ENCODE measurements around the gene ULK3.

ULK3 gene

GRCh38 chr15:74838746-74839525 is 4.0 kb downstream of the ULK3 start:
- no peak overlapping the region for H3K27ac ChIP-seq (ENCODE audit: low read length)
- H3K4me1 ChIP-seq (ENCODE audit: control insufficient read depth in 1 of 2, insufficient read depth in 2 of 2, low read length in 2 of 2), result peaks cover 14 to 19% of the 10 kb centered on the region in 2 donors
- peaks cover 3 to 23% of the 10 kb centered on the region in 2 donors for H3K36me3 ChIP-seq (ENCODE audit: control insufficient read depth in 1 of 2, insufficient read depth in 2 of 2, low read length in 2 of 2)
- H3K9me3 ChIP-seq (ENCODE audit: control insufficient read depth in 1 of 2, low read length in 2 of 2), result no peaks in the 10 kb centered on the region
- no peak overlapping the region for H3K4me3 ChIP-seq (ENCODE audit: low read depth in 1 of 2, low read length in 2 of 2)
- H3K27me3 ChIP-seq (ENCODE audit: low read depth, low read length), result no peaks in the 10 kb centered on the region

- Histone ChIP-seq H3K4me1 (ENCODE audit: control insufficient read depth in 1 of 2, insufficient read depth in 2 of 2, low read length in 2 of 2) (peaks cover 10 to 12% of the 10 kb centered on the region in 2 donors), H3K4me3 (ENCODE audit: low read depth in 1 of 2, low read length in 2 of 2) (no peak overlapping the region)
Measured at GRCh38 chr15:74838137-74838516, 4.8 kb downstream of the ULK3 start.

GRCh38 chr15:74837482-74838136 is 5.3 kb downstream of the ULK3 start:
- Histone ChIP-seq H3K4me3 (ENCODE audit: low read depth in 1 of 2, low read length in 2 of 2) (no peak overlapping the region), H3K4me1 (ENCODE audit: control insufficient read depth in 1 of 2, insufficient read depth in 2 of 2, low read length in 2 of 2) (peaks cover 10 to 12% of the 10 kb centered on the region in 2 donors), H3K36me3 (ENCODE audit: control insufficient read depth in 1 of 2, insufficient read depth in 2 of 2, low read length in 2 of 2) (peaks cover 3 to 23% of the 10 kb centered on the region in 2 donors), H3K27ac (ENCODE audit: low read length) (no peak overlapping the region), H3K27me3 (ENCODE audit: low read depth, low read length) (no peaks in the 10 kb centered on the region), H3K9me3 (ENCODE audit: control insufficient read depth in 1 of 2, low read length in 2 of 2) (no peaks in the 10 kb centered on the region)

More at GRCh38 chr15:74838137-74838516, 4.8 kb downstream of the ULK3 start:
- Histone ChIP-seq H3K27ac (ENCODE audit: low read length) (no peak overlapping the region), H3K9me3 (ENCODE audit: control insufficient read depth in 1 of 2, low read length in 2 of 2) (no peaks in the 10 kb centered on the region), H3K27me3 (ENCODE audit: low read depth, low read length) (no peaks in the 10 kb centered on the region), H3K36me3 (ENCODE audit: control insufficient read depth in 1 of 2, insufficient read depth in 2 of 2, low read length in 2 of 2) (peaks cover 3 to 23% of the 10 kb centered on the region in 2 donors)

GRCh38 chr15:74836846-74837245 is 6.1 kb downstream of the ULK3 start:
- H3K4me3 ChIP-seq (ENCODE audit: low read depth in 1 of 2, low read length in 2 of 2), result no peak overlapping the region
- H3K27me3 ChIP-seq (ENCODE audit: low read depth, low read length), result no peaks in the 10 kb centered on the region
- peaks cover 3 to 6% of the 10 kb centered on the region in 2 donors for H3K4me1 ChIP-seq (ENCODE audit: control insufficient read depth in 1 of 2, insufficient read depth in 2 of 2, low read length in 2 of 2)
- H3K36me3 ChIP-seq (ENCODE audit: control insufficient read depth in 1 of 2, insufficient read depth in 2 of 2, low read length in 2 of 2), result peaks cover 3 to 23% of the 10 kb centered on the region in 2 donors
- no peaks in the 10 kb centered on the region for H3K9me3 ChIP-seq (ENCODE audit: control insufficient read depth in 1 of 2, low read length in 2 of 2)
- no peak overlapping the region for H3K27ac ChIP-seq (ENCODE audit: low read length)

GRCh38 chr15:74835312-74835823 is 7.6 kb downstream of the ULK3 start:
- no peaks in the 10 kb centered on the region for H3K27me3 ChIP-seq (ENCODE audit: low read depth, low read length)
- no peaks in the 10 kb centered on the region for H3K9me3 ChIP-seq (ENCODE audit: control insufficient read depth in 1 of 2, low read length in 2 of 2)
- no peak overlapping the region for H3K27ac ChIP-seq (ENCODE audit: low read length)
- H3K36me3 ChIP-seq (ENCODE audit: control insufficient read depth in 1 of 2, insufficient read depth in 2 of 2, low read length in 2 of 2), result peaks cover 3 to 23% of the 10 kb centered on the region in 2 donors
- no peaks in the 10 kb centered on the region for H3K4me1 ChIP-seq (ENCODE audit: control insufficient read depth in 1 of 2, insufficient read depth in 2 of 2, low read length in 2 of 2)
- H3K4me3 ChIP-seq (ENCODE audit: low read depth in 1 of 2, low read length in 2 of 2), result no peak overlapping the region

- Histone ChIP-seq H3K36me3 (ENCODE audit: control insufficient read depth in 1 of 2, insufficient read depth in 2 of 2, low read length in 2 of 2) (peaks cover 2 to 12% of the 10 kb centered on the region in 2 donors), H3K27ac (ENCODE audit: low read length) (no peak overlapping the region), H3K4me3 (ENCODE audit: low read depth in 1 of 2, low read length in 2 of 2) (no peak overlapping the region), H3K4me1 (ENCODE audit: control insufficient read depth in 1 of 2, insufficient read depth in 2 of 2, low read length in 2 of 2) (no peaks in the 10 kb centered on the region), H3K9me3 (ENCODE audit: control insufficient read depth in 1 of 2, low read length in 2 of 2) (no peaks in the 10 kb centered on the region), H3K27me3 (ENCODE audit: low read depth, low read length) (peaks cover under 1% of the 10 kb centered on the region)
Measured at GRCh38 chr15:74833376-74834107, 9.4 kb downstream of the ULK3 start.

- Histone ChIP-seq H3K36me3 (ENCODE audit: control insufficient read depth in 1 of 2, insufficient read depth in 2 of 2, low read length in 2 of 2) (peaks cover 0 to 10% of the 10 kb centered on the region in 2 donors), H3K4me1 (ENCODE audit: control insufficient read depth in 1 of 2, insufficient read depth in 2 of 2, low read length in 2 of 2) (no peaks in the 10 kb centered on the region), H3K27me3 (ENCODE audit: low read depth, low read length) (peaks cover 7% of the 10 kb centered on the region), H3K27ac (ENCODE audit: low read length) (no peak overlapping the region), H3K4me3 (ENCODE audit: low read depth in 1 of 2, low read length in 2 of 2) (no peak overlapping the region), H3K9me3 (ENCODE audit: control insufficient read depth in 1 of 2, low read length in 2 of 2) (no peaks in the 10 kb centered on the region)
Measured at GRCh38 chr15:74832826-74833225, 10.1 kb downstream of the ULK3 start.

- no peaks in the 10 kb centered on the region for H3K9me3 ChIP-seq (ENCODE audit: control insufficient read depth in 1 of 2, low read length in 2 of 2)
- peaks cover 0 to 9% of the 10 kb centered on the region in 2 donors for H3K36me3 ChIP-seq (ENCODE audit: control insufficient read depth in 1 of 2, insufficient read depth in 2 of 2, low read length in 2 of 2)
- no peak overlapping the region for H3K4me3 ChIP-seq (ENCODE audit: low read depth in 1 of 2, low read length in 2 of 2)
- H3K4me1 ChIP-seq (ENCODE audit: control insufficient read depth in 1 of 2, insufficient read depth in 2 of 2, low read length in 2 of 2), result peaks cover 0 to under 1% of the 10 kb centered on the region in 2 donors
- no peak overlapping the region for H3K27ac ChIP-seq (ENCODE audit: low read length)
- H3K27me3 ChIP-seq (ENCODE audit: low read depth, low read length), result peaks cover 15% of the 10 kb centered on the region
Measured at GRCh38 chr15:74831813-74832495, 11.0 kb downstream of the ULK3 start.

- Histone ChIP-seq H3K27me3 (ENCODE audit: low read depth, low read length) (peaks cover 18% of the 10 kb centered on the region), H3K27ac (ENCODE audit: low read length) (no peak overlapping the region), H3K9me3 (ENCODE audit: control insufficient read depth in 1 of 2, low read length in 2 of 2) (no peaks in the 10 kb centered on the region), H3K4me1 (ENCODE audit: control insufficient read depth in 1 of 2, insufficient read depth in 2 of 2, low read length in 2 of 2) (peaks cover 0 to 8% of the 10 kb centered on the region in 2 donors), H3K36me3 (ENCODE audit: control insufficient read depth in 1 of 2, insufficient read depth in 2 of 2, low read length in 2 of 2) (no peaks in the 10 kb centered on the region), H3K4me3 (ENCODE audit: low read depth in 1 of 2, low read length in 2 of 2) (no peak overlapping the region)
Measured at GRCh38 chr15:74830868-74831267, 12.1 kb downstream of the ULK3 start.

GRCh38 chr15:74829991-74830390 is 13.0 kb downstream of the ULK3 start:
- Histone ChIP-seq H3K9me3 (ENCODE audit: control insufficient read depth in 1 of 2, low read length in 2 of 2) (no peaks in the 10 kb centered on the region), H3K27ac (ENCODE audit: low read length) (no peak overlapping the region), H3K4me3 (ENCODE audit: low read depth in 1 of 2, low read length in 2 of 2) (no peak overlapping the region), H3K36me3 (ENCODE audit: control insufficient read depth in 1 of 2, insufficient read depth in 2 of 2, low read length in 2 of 2) (no peaks in the 10 kb centered on the region), H3K27me3 (ENCODE audit: low read depth, low read length) (peaks cover 18% of the 10 kb centered on the region), H3K4me1 (ENCODE audit: control insufficient read depth in 1 of 2, insufficient read depth in 2 of 2, low read length in 2 of 2) (peaks cover 0 to 8% of the 10 kb centered on the region in 2 donors)
